WTC11 (cell line): ENCODE measurements around the gene C6orf47. TPM values are rescaled to one million over a fixed set of nuclear protein-coding genes. Genes with fewer than 3 reads are reported as not detected.

ENCODE experiments used
- ATAC-seq: fragments of 200-7000 bp; cut with Tn5 transposase; 2 replicates; pipeline ENCODE4 v1.10.0; 2021; ENCODE audit warnings: mild to moderate bottlenecking, moderate library complexity
- CTCF ChIA-PET: fragments of 300-600 bp; sonication (Branson Sonifier 250); formaldehyde crosslinking; loops from one replicate; lab custom pipeline; 2021; ENCODE audit warnings: antibody characterized with exemption; lab: Charles Lee
- POLR2A ChIA-PET: fragments of 350-600 bp; sonication (Branson Sonifier 250); formaldehyde crosslinking; loops from one replicate; lab custom pipeline; 2021; ENCODE audit warnings: antibody characterized with exemption; lab: Charles Lee
- DNase-seq: peaks from one replicate; pipeline ENCODE4 v3.0.0; 2021; ENCODE audit warnings: low spot score
- H3K27ac Mint-ChIP-seq: 2 replicates; pipeline ENCODE4 v1.8.0; 2021; ENCODE audit warnings: mixed read lengths
- H3K27me3 Mint-ChIP-seq: 2 replicates; pipeline ENCODE4 v1.8.0; 2021; ENCODE audit warnings: low read depth, mild to moderate bottlenecking, moderate library complexity, mixed read lengths
- H3K36me3 Mint-ChIP-seq: 2 replicates; pipeline ENCODE4 v1.8.0; 2021; ENCODE audit warnings: mixed read lengths
- H3K4me1 Mint-ChIP-seq: 2 replicates; pipeline ENCODE4 v1.8.0; 2022; ENCODE audit warnings: mixed read lengths
- H3K4me3 Mint-ChIP-seq: 2 replicates; pipeline ENCODE4 v1.8.0; 2021; ENCODE audit warnings: mild to moderate bottlenecking, moderate library complexity, mixed read lengths
- H3K9me3 Mint-ChIP-seq: 2 replicates; pipeline ENCODE4 v1.8.0; 2021; ENCODE audit warnings: mixed read lengths
- ATF1 ChIP-seq: sonication (generic); formaldehyde crosslinking; IDR thresholded peaks from 2 replicates; pipeline ENCODE4 v1.8.1; 2023; ENCODE audit warnings: mild to moderate bottlenecking, moderate library complexity, missing genetic modification reagents
- CREM ChIP-seq: sonication (generic); formaldehyde crosslinking; IDR thresholded peaks from 2 replicates; pipeline ENCODE4 v1.8.1; 2022; ENCODE audit warnings: mild to moderate bottlenecking, missing genetic modification reagents, moderate library complexity
- FOXK1 ChIP-seq: sonication (generic); formaldehyde crosslinking; IDR thresholded peaks from 2 replicates; pipeline ENCODE4 v1.8.0; 2022; ENCODE audit warnings: mild to moderate bottlenecking, moderate library complexity, missing genetic modification reagents
- GRHL2 ChIP-seq: fragments of 250-450 bp; sonication (Bioruptor Pico); IDR thresholded peaks from 2 replicates; pipeline ENCODE4 v1.8.0; 2022; ENCODE audit warnings: mild to moderate bottlenecking, moderate library complexity; ENCODE audit not compliant: insufficient replicate concordance, severe bottlenecking
- GTF2I ChIP-seq: fragments of 250-450 bp; sonication (Bioruptor Pico); conservative IDR thresholded peaks from 2 replicates; pipeline ENCODE4 v1.4.0; 2021; ENCODE audit warnings: mild to moderate bottlenecking
- JAZF1 ChIP-seq: fragments of 250-450 bp; sonication (Bioruptor Pico); IDR thresholded peaks from 2 replicates; pipeline ENCODE4 v1.9.0; 2021; ENCODE audit warnings: moderate library complexity, mild to moderate bottlenecking, inconsistent platforms
- JUN ChIP-seq: sonication (generic); formaldehyde crosslinking; IDR thresholded peaks from 2 replicates; pipeline ENCODE4 v1.8.0; 2023; ENCODE audit warnings: mild to moderate bottlenecking, missing genetic modification reagents
- OVOL2 ChIP-seq: fragments of 250-450 bp; sonication (Bioruptor Pico); IDR thresholded peaks from 2 replicates; pipeline ENCODE4 v1.9.0; 2021; ENCODE audit warnings: mild to moderate bottlenecking, borderline replicate concordance
- PRRX2 ChIP-seq: fragments of 250-450 bp; sonication (Bioruptor Pico); IDR thresholded peaks from 2 replicates; pipeline ENCODE4 v1.8.0; 2021; ENCODE audit warnings: mild to moderate bottlenecking
- SMAD4 ChIP-seq: sonication (generic); formaldehyde crosslinking; IDR thresholded peaks from 2 replicates; pipeline ENCODE4 v1.8.0; 2022; ENCODE audit warnings: mild to moderate bottlenecking, missing genetic modification reagents
- TEAD4 ChIP-seq: sonication (generic); formaldehyde crosslinking; IDR thresholded peaks from 2 replicates; pipeline ENCODE4 v1.8.0; 2022; ENCODE audit warnings: mild to moderate bottlenecking, missing genetic modification reagents
- ZNF317 ChIP-seq: sonication (generic); formaldehyde crosslinking; IDR thresholded peaks from 2 replicates; pipeline ENCODE4 v1.8.1; 2023; ENCODE audit warnings: low read depth, mild to moderate bottlenecking, moderate library complexity, missing genetic modification reagents, borderline replicate concordance
- ZNF396 ChIP-seq: fragments of 250-450 bp; sonication (Bioruptor Pico); IDR thresholded peaks from 2 replicates; pipeline ENCODE4 v1.8.0; 2021; ENCODE audit warnings: mild to moderate bottlenecking, moderate library complexity, borderline replicate concordance
- ZNF423 ChIP-seq: fragments of 250-450 bp; sonication (Bioruptor Pico); IDR thresholded peaks from 2 replicates; pipeline ENCODE4 v2.1.2; 2022; ENCODE audit warnings: mild to moderate bottlenecking, moderate library complexity
- total RNA-seq: library from RNA; stranded (reverse); gene quantifications from 3 replicates; pipeline ENCODE4 v1.2.3, GENCODE V29; 2021
- TF ChIP-seq, protein P1 (sequence below): sonication (generic); formaldehyde crosslinking; IDR thresholded peaks from 2 replicates; pipeline ENCODE4 v1.8.0; 2022; ENCODE audit warnings: missing genetic modification reagents
- TF ChIP-seq, protein P2 (sequence below): sonication (generic); formaldehyde crosslinking; IDR thresholded peaks from 2 replicates; pipeline ENCODE4 v1.8.1; 2023; ENCODE audit warnings: mild to moderate bottlenecking, missing genetic modification reagents
- TF ChIP-seq, protein P3 (sequence below): sonication (generic); formaldehyde crosslinking; IDR thresholded peaks from 2 replicates; pipeline ENCODE4 v1.8.0; 2023; ENCODE audit warnings: missing genetic modification reagents, mild to moderate bottlenecking, borderline replicate concordance
- TF ChIP-seq, protein P4 (sequence below): sonication (generic); formaldehyde crosslinking; IDR thresholded peaks from 2 replicates; pipeline ENCODE4 v1.8.1; 2023; ENCODE audit warnings: mild to moderate bottlenecking, missing genetic modification reagents, moderate library complexity
- TF ChIP-seq, protein P5 (sequence below): sonication (generic); formaldehyde crosslinking; IDR thresholded peaks from 2 replicates; pipeline ENCODE4 v1.8.1; 2023; ENCODE audit warnings: mild to moderate bottlenecking, missing genetic modification reagents, moderate library complexity

C6orf47 gene
- total RNA-seq, 1 experiment from 2014 or later = 16.3 TPM

DNA sequence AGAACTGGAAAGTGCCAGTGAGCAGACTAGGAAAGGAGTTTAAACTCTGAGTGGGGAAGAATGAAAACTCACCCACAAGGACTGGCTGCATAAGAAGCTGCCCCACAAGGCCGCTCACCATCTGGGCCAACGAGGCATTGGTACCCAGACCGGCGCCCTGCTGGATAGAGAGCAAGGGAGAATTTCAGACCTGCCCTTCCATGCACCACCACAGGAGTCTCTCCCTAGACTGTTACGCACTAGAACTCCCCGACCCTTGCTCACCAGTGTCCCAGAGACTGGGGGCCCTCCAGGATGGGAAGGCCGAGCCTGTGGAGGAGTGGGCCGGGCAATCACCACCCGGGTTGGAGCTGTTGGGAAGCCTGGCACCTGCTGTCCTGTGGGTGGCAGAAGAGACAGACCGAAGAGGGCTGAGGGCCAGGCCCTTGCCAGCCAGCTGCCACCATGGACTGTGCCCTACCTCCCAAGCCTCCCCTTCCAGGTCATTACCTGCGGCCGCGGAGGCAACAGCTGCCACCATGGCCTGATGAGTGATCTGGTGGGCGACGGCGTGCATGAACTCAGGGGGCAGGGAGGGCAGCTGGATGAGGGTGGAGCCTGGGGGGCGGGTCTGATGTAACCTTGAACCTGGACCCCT is 16.6 kb downstream of the C6orf47 start (continued):
- TF ChIP-seq FOXK1 (CRISPR knock-in tag) (no peak), TEAD4 (CRISPR knock-in tag) (no peak), ZNF423 (no peak), PRRX2 (CRISPR knock-in tag) (no peak), GRHL2 (CRISPR knock-in tag) (no peak), SMAD4 (CRISPR knock-in tag) (no peak)
- TF ChIP-seq, protein P1, sequence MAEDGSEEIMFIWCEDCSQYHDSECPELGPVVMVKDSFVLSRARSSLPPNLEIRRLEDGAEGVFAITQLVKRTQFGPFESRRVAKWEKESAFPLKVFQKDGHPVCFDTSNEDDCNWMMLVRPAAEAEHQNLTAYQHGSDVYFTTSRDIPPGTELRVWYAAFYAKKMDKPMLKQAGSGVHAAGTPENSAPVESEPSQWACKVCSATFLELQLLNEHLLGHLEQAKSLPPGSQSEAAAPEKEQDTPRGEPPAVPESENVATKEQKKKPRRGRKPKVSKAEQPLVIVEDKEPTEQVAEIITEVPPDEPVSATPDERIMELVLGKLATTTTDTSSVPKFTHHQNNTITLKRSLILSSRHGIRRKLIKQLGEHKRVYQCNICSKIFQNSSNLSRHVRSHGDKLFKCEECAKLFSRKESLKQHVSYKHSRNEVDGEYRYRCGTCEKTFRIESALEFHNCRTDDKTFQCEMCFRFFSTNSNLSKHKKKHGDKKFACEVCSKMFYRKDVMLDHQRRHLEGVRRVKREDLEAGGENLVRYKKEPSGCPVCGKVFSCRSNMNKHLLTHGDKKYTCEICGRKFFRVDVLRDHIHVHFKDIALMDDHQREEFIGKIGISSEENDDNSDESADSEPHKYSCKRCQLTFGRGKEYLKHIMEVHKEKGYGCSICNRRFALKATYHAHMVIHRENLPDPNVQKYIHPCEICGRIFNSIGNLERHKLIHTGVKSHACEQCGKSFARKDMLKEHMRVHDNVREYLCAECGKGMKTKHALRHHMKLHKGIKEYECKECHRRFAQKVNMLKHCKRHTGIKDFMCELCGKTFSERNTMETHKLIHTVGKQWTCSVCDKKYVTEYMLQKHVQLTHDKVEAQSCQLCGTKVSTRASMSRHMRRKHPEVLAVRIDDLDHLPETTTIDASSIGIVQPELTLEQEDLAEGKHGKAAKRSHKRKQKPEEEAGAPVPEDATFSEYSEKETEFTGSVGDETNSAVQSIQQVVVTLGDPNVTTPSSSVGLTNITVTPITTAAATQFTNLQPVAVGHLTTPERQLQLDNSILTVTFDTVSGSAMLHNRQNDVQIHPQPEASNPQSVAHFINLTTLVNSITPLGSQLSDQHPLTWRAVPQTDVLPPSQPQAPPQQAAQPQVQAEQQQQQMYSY = no peak
- TF ChIP-seq, protein P2, sequence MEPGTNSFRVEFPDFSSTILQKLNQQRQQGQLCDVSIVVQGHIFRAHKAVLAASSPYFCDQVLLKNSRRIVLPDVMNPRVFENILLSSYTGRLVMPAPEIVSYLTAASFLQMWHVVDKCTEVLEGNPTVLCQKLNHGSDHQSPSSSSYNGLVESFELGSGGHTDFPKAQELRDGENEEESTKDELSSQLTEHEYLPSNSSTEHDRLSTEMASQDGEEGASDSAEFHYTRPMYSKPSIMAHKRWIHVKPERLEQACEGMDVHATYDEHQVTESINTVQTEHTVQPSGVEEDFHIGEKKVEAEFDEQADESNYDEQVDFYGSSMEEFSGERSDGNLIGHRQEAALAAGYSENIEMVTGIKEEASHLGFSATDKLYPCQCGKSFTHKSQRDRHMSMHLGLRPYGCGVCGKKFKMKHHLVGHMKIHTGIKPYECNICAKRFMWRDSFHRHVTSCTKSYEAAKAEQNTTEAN (CRISPR knock-in tag) = no peak

DNA sequence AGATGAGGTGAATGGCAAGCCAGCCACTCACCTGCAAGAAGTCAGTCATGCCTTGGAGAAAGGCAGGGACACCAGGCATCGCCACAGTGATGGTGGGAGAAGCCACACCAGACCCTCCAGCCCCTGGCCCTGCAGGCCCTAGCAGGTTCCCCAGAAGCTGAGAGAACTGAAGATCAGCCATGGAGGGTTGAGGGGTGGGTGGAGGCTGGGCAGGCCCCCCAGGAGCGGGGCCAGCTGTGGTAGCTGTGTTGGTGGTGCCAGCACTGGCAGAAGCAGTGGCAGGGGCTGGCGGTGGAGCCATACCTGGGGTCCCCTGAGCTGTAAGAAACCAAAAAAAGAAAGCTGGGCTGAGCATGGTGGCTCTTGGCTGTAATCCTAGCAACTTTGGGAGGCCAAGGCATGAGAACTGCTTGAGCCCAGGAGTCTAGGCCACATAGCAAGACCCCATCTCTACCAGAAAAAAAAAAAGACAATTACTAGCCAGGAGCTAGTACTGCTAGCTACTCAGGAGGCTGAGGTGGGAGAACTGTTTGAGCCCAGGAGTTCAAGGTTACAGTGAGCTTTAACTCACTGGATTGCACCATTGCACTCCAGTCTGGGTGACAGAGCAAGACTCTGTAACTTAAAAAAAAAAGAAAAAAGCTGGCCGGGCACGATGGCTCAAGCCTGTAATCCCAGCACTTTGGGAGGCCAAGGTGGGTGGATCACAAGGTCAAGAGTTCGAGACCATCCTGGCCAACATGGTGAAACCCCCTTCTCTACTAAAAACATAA is 17.6 kb downstream of the C6orf47 start:
- ChIA-PET POLR2A (interaction anchor here (0.6 to 1.4 kb wide), 2 partner anchors 22 to 149 kb away, joined by 3 read pairs; partner anchors contain the start of gene GPANK1), CTCF (interaction anchor here (1.8 kb wide), 1 partner anchor 9 kb away, joined by 4 read pairs; the partner anchor contains the start of gene BAG6)
- ATAC-seq = no peak
- no peak for DNase-seq
- H3K4me3 Mint-ChIP-seq = no peak overlapping the region
- no peaks in the 10 kb centered on the region for H3K4me1 Mint-ChIP-seq
- H3K9me3 Mint-ChIP-seq = no peaks in the 10 kb centered on the region
- no peaks in the 10 kb centered on the region for H3K27me3 Mint-ChIP-seq
- H3K36me3 Mint-ChIP-seq = peaks cover 68% of the 10 kb centered on the region
- H3K27ac Mint-ChIP-seq = no peak overlapping the region
- TF ChIP-seq, protein P3, sequence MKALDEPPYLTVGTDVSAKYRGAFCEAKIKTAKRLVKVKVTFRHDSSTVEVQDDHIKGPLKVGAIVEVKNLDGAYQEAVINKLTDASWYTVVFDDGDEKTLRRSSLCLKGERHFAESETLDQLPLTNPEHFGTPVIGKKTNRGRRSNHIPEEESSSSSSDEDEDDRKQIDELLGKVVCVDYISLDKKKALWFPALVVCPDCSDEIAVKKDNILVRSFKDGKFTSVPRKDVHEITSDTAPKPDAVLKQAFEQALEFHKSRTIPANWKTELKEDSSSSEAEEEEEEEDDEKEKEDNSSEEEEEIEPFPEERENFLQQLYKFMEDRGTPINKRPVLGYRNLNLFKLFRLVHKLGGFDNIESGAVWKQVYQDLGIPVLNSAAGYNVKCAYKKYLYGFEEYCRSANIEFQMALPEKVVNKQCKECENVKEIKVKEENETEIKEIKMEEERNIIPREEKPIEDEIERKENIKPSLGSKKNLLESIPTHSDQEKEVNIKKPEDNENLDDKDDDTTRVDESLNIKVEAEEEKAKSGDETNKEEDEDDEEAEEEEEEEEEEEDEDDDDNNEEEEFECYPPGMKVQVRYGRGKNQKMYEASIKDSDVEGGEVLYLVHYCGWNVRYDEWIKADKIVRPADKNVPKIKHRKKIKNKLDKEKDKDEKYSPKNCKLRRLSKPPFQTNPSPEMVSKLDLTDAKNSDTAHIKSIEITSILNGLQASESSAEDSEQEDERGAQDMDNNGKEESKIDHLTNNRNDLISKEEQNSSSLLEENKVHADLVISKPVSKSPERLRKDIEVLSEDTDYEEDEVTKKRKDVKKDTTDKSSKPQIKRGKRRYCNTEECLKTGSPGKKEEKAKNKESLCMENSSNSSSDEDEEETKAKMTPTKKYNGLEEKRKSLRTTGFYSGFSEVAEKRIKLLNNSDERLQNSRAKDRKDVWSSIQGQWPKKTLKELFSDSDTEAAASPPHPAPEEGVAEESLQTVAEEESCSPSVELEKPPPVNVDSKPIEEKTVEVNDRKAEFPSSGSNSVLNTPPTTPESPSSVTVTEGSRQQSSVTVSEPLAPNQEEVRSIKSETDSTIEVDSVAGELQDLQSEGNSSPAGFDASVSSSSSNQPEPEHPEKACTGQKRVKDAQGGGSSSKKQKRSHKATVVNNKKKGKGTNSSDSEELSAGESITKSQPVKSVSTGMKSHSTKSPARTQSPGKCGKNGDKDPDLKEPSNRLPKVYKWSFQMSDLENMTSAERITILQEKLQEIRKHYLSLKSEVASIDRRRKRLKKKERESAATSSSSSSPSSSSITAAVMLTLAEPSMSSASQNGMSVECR (CRISPR knock-in tag) = no peak
- TF ChIP-seq ZNF317 (CRISPR knock-in tag) (no peak), OVOL2 (no peak), JAZF1 (CRISPR knock-in tag) (no peak), ZNF396 (no peak)

DNA sequence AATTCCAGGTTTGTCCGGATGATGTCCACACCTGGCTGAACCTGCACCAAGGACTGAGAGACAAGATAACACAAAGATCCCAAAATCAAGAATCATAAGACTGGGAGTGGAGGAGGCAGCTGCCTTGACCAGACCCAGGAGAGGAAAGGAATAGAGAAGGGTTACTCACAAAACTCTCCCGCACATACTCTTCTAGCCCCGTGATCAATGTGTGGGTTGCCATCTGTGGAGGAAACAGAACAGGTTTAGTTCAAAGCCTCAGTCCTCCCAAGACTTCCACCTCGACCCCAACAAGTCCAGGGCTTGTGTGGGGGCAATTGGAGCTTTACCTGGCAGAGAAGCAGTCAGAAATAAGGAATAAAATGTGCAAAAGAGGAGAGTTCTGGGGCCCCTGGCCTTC is 19.2 kb downstream of the C6orf47 start:
- ChIA-PET POLR2A (interaction anchor here (0.5 kb wide), 1 partner anchor 44 kb away, joined by 5 read pairs; no protein-coding TSS in a partner anchor), CTCF (no interaction called here)
- H3K27me3 Mint-ChIP-seq = no peaks in the 10 kb centered on the region
- H3K4me1 Mint-ChIP-seq = no peaks in the 10 kb centered on the region
- ATAC-seq (no peak), DNase-seq (no peak)
- H3K36me3 Mint-ChIP-seq = peaks cover 70% of the 10 kb centered on the region
- H3K27ac Mint-ChIP-seq = no peak overlapping the region
- no peak overlapping the region for H3K4me3 Mint-ChIP-seq
- no peaks in the 10 kb centered on the region for H3K9me3 Mint-ChIP-seq
- TF ChIP-seq JUN (CRISPR knock-in tag) = no peak
- TF ChIP-seq ATF1 (CRISPR knock-in tag) = no peak
- no peak for TF ChIP-seq CREM (CRISPR knock-in tag)
- TF ChIP-seq, protein P4, sequence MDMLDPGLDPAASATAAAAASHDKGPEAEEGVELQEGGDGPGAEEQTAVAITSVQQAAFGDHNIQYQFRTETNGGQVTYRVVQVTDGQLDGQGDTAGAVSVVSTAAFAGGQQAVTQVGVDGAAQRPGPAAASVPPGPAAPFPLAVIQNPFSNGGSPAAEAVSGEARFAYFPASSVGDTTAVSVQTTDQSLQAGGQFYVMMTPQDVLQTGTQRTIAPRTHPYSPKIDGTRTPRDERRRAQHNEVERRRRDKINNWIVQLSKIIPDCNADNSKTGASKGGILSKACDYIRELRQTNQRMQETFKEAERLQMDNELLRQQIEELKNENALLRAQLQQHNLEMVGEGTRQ (CRISPR knock-in tag) = no peak
- TF ChIP-seq GTF2I = no peak
- TF ChIP-seq ZNF423 = no peak
- no peak for TF ChIP-seq GRHL2 (CRISPR knock-in tag)
- TF ChIP-seq, protein P5, sequence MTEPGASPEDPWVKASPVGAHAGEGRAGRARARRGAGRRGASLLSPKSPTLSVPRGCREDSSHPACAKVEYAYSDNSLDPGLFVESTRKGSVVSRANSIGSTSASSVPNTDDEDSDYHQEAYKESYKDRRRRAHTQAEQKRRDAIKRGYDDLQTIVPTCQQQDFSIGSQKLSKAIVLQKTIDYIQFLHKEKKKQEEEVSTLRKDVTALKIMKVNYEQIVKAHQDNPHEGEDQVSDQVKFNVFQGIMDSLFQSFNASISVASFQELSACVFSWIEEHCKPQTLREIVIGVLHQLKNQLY (CRISPR knock-in tag) = no peak
- no peak for TF ChIP-seq OVOL2
